Cardiac muscle cell (in vitro differentiated cells and primary cell): ENCODE results near the gene RNH1. TPM values are rescaled to one million over a fixed set of nuclear protein-coding genes. Genes with fewer than 3 reads are reported as not detected.
A peak's percentile ranks its signal among the peaks of the same experiment; 100 is the strongest.

Source experiments
- DNase-seq, 2 donors: peaks; one replicate each; pipeline versions ENCODE4 v3.0.0 to v3.0.0-alpha.2; 2010 to 2017; ENCODE audit warnings: low read depth in 1 of 2, low spot score in 1 of 2
- H3K27ac ChIP-seq: fragments of 200-600 bp; sonication (generic); 2 replicates; pipeline ENCODE4 v1.5.1; 2016
- H3K27me3 ChIP-seq: fragments of 200-600 bp; sonication (generic); 2 replicates; pipeline ENCODE4 v1.6.0; 2016; ENCODE audit warnings: control low read depth
- H3K36me3 ChIP-seq: fragments of 200-600 bp; sonication (generic); 2 replicates; pipeline ENCODE4 v1.5.1; 2016; ENCODE audit warnings: control low read depth
- H3K4me1 ChIP-seq: fragments of 200-600 bp; sonication (generic); 2 replicates; pipeline ENCODE4 v1.8.1; 2017; ENCODE audit warnings: low read depth, mild to moderate bottlenecking, mixed run types
- H3K4me3 ChIP-seq: fragments of 200-600 bp; sonication (generic); 2 replicates; pipeline ENCODE4 v1.5.1; 2016; ENCODE audit warnings: mild to moderate bottlenecking
- H3K9me3 ChIP-seq: fragments of 200-600 bp; sonication (generic); 2 replicates; pipeline ENCODE4 v1.5.1; 2017; ENCODE audit warnings: low read depth, mild to moderate bottlenecking, control low read depth
- polyA plus RNA-seq: library from polyadenylated mRNA; unstranded; fragments of >200 nt; fragmentation: Nextera tagmentation; extraction: Ambion mirVana; gene quantifications from 2 replicates; pipeline ENCODE4 v1.2.1, GENCODE V29; 2016
- total RNA-seq: library from RNA; depleted of rRNA; stranded (reverse); fragments of >200 nt; gene quantifications from 2 replicates; pipeline ENCODE4 v1.2.3, GENCODE V29; 2016
- TF ChIP-seq, protein P1 (sequence below): IDR thresholded peaks from 2 replicates; pipeline ENCODE4 v1.5.1; 2012; ENCODE audit warnings: low read depth, mild to moderate bottlenecking, low read length

RNH1 gene
- total and polyA plus RNA-seq, 2 experiments from 2014 or later = 149 to 176 TPM

DNA sequence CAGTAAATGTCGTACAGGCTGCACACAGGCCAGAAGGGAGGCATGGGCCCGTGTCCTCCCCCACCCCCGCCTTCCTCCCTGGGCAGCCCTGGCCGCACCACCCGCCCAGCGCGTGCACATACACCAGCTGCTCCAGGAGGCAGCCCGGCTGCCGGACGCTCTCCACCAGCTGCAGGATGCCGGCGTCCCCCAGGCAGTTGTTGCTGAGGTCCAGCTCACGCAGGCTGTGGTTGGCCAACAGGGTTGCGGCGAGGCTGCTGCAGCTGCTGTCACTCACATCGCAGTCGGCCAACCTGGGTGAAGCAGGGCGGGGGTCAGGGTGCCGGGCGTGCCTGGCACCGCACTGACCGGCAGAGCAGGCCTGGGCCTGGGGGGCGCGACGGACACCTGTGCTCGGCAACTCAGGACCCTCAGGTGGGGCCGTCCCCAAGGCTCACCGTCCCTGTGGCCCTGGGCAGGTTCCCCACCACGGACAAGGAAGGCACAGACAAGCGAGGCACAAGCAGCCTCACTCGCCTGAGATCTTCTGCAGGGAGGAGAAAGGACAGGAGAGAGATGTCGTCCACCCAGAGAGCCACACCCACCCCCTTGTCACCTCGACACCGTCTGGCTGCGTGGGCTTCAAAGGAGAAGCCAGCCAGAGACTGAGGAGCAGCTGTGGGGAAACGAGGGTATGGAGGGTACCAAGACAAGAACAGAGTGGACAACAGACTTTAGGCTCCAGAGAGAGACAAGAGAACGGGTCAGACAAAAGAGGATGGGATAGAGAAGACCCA, 12.1 kb downstream of the RNH1 start:
- H3K4me3 ChIP-seq = no peak overlapping the region
- DNase-seq = no peak
- H3K36me3 ChIP-seq = peaks cover 25% of the 10 kb centered on the region

GRCh38 chr11:492427-493226, 14.4 kb downstream of the RNH1 start:
- TF ChIP-seq, protein P1, sequence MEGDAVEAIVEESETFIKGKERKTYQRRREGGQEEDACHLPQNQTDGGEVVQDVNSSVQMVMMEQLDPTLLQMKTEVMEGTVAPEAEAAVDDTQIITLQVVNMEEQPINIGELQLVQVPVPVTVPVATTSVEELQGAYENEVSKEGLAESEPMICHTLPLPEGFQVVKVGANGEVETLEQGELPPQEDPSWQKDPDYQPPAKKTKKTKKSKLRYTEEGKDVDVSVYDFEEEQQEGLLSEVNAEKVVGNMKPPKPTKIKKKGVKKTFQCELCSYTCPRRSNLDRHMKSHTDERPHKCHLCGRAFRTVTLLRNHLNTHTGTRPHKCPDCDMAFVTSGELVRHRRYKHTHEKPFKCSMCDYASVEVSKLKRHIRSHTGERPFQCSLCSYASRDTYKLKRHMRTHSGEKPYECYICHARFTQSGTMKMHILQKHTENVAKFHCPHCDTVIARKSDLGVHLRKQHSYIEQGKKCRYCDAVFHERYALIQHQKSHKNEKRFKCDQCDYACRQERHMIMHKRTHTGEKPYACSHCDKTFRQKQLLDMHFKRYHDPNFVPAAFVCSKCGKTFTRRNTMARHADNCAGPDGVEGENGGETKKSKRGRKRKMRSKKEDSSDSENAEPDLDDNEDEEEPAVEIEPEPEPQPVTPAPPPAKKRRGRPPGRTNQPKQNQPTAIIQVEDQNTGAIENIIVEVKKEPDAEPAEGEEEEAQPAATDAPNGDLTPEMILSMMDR = no peak
- peak overlapping the region; percentile 19 for H3K27ac ChIP-seq
- H3K36me3 ChIP-seq = peaks cover 2% of the 10 kb centered on the region
- no peaks in the 10 kb centered on the region for H3K9me3 ChIP-seq
- H3K27me3 ChIP-seq = no peaks in the 10 kb centered on the region
- H3K4me3 ChIP-seq = no peak overlapping the region
- no peak for DNase-seq
- no peaks in the 10 kb centered on the region for H3K4me1 ChIP-seq

More for the DNA sequence above, 12.1 kb downstream of the RNH1 start:
- TF ChIP-seq, protein P1 = no peak
- H3K9me3 ChIP-seq = no peaks in the 10 kb centered on the region
- H3K27me3 ChIP-seq = no peaks in the 10 kb centered on the region
- no peaks in the 10 kb centered on the region for H3K4me1 ChIP-seq
- H3K27ac ChIP-seq = peak overlapping the region; percentile 43

DNA sequence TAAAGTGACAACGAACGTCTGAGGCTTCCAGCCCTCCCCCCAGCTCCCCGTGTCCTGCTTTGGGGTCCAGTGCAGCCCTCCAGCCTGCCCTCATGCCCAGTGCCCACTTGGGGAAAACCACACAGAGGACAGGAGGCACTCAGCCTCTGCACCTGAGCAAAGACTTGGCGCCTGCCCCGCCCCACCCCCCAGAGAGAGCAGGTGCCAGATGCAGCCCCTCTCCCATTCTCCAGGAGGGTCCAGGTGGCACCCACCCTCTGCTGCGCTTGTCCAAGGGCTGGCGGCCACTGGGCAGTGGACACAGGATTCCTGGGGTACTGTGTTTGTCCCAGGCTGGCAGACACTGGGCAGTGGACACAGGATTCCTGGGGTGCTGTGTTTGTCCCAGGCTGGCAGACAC, 15.7 kb downstream of the RNH1 start:
- Histone ChIP-seq H3K4me3 (no peak overlapping the region), H3K9me3 (no peaks in the 10 kb centered on the region), H3K4me1 (no peaks in the 10 kb centered on the region), H3K27ac (no peak overlapping the region), H3K36me3 (no peaks in the 10 kb centered on the region), H3K27me3 (no peaks in the 10 kb centered on the region)
- no peak for DNase-seq
- TF ChIP-seq, protein P1 = no peak

DNA sequence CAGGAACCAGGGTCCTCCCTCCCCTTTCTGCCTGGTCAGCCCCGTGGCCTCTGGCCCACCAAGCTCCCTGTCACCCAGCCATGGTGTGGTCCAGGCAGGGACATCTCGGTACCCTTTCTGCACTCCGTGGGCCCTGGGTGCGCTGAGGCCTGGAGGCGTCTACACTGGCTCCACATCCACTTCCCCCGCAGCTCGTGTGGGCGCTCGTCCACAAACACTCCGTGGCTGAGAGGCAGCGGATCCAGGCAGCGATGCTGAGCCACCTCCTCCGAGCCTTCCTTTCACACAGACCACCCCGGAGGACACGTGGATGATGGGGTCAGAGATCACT, 16.1 kb downstream of the RNH1 start:
- DNase-seq = no peak
- Histone ChIP-seq H3K27me3 (no peaks in the 10 kb centered on the region), H3K4me1 (no peaks in the 10 kb centered on the region), H3K36me3 (no peaks in the 10 kb centered on the region), H3K27ac (no peak overlapping the region), H3K4me3 (no peak overlapping the region), H3K9me3 (no peaks in the 10 kb centered on the region)
- TF ChIP-seq, protein P1 = no peak

- no peaks in the 10 kb centered on the region for H3K27me3 ChIP-seq
- TF ChIP-seq, protein P1 = no peak
- H3K4me1 ChIP-seq = no peaks in the 10 kb centered on the region
- DNase-seq = no peak
- no peaks in the 10 kb centered on the region for H3K36me3 ChIP-seq
- no peak overlapping the region for H3K27ac ChIP-seq
- H3K9me3 ChIP-seq = no peaks in the 10 kb centered on the region
- no peak overlapping the region for H3K4me3 ChIP-seq
Measured at GRCh38 chr11:490186-490929, 16.7 kb downstream of the RNH1 start.
